DLD1 (cell line): ENCODE measurements around the gene GDF7.

ENCODE experiments used
- in situ Hi-C: cut with HindIII; loops from 2 replicates; pipeline ENCODE4 v1.10.0; 2017; ENCODE audit warnings: low sequenced_read_pairs

Gene GDF7

DNA sequence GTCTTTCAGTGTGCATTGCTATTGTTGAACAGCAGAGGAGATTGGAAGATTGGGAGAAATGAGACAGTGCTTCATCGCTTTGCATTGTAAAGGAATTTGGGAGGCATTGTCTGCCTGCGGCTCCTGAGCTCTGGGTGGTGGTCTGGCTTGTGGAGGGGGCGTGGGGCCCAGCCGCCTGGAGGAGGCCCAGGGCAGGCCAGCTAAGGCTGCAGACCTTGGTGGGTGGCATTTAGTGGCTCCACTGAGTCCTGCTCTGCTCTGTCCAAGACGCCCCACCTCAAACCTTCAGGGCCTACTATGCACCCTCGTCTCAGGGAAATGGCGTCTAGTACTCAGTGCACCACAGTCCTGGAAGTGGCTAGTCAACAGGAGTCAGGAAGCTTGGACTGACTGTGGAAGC, 10.4 kb upstream of the GDF7 start:
- in situ Hi-C loops: no loop called here

DNA sequence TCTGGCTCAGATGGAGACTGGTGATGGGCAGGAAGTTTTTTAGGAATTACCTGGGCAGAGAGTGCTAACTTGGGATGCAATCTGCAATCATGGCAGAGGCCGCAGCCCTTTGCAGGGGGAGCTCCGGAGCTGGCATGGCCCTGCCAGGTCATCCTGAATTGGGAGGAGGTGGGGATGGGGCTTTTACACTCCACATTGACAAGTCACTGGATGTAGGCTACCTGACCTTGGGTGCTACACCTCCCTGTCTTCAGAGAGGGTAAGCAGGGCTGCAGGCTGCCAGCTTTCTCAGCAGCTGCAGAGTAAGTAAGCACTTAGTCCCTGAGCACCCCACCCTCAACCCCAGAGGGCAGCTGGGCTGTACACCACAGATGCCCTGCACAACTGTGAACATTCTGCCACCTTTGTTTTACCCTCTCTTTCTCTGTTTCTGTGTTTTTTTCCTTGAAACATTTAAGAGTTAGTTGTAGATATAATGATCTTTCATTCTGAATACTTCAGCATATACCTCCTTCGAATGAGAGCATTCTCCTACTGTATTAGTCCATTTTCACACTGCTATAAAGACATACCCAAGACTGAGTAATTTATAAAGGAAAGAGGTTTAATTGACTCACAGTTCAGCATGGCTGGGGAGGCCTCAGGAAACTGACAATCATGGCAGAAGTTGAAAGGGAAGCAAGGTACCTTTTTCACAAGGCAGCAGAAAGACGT, 9.3 kb upstream of the GDF7 start:
- in situ Hi-C loops: no loop called here

DNA sequence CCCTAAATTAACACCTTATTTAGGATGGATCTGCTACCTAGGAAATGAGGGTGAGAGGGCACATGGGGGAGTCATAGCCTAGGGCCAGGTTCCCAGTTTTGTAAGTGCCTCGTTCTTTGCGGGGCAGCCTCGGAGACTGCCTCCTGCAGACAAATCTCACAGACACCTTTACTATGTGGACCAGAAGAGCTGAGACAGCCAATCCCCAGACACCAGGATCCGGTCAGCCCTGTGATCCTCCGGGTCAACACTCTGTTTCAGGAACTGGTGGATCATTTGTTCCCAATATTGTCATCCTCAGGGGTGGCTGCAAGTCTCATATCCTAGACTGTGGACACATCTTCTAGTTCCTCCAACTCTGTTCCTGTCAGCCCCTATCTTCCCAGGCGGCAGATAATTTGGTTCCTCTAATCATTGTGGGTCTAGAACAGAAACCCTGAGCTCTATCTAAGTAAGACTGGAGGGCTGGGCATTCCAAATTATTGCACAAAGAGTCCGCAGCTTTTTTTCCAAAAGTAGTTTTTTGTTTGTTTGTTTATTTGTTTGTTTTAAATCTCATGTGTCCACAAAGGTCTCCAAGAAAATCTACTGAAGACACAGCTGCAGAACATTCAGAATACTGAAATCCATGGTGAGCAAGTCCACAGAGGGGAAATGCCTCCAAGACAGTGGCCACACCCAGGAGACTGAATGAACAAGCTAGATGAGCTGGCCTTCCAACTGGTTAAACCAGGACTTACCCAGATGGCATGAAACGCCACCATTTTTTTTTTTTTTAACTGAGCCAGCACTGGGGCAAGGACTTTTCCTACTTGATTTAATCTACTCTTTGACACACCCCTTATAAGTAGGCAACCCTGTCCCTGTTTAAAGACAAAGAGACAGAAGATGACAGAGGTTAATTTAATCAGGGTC, 6.2 kb upstream of the GDF7 start:
- in situ Hi-C loops: no loop called here

DNA sequence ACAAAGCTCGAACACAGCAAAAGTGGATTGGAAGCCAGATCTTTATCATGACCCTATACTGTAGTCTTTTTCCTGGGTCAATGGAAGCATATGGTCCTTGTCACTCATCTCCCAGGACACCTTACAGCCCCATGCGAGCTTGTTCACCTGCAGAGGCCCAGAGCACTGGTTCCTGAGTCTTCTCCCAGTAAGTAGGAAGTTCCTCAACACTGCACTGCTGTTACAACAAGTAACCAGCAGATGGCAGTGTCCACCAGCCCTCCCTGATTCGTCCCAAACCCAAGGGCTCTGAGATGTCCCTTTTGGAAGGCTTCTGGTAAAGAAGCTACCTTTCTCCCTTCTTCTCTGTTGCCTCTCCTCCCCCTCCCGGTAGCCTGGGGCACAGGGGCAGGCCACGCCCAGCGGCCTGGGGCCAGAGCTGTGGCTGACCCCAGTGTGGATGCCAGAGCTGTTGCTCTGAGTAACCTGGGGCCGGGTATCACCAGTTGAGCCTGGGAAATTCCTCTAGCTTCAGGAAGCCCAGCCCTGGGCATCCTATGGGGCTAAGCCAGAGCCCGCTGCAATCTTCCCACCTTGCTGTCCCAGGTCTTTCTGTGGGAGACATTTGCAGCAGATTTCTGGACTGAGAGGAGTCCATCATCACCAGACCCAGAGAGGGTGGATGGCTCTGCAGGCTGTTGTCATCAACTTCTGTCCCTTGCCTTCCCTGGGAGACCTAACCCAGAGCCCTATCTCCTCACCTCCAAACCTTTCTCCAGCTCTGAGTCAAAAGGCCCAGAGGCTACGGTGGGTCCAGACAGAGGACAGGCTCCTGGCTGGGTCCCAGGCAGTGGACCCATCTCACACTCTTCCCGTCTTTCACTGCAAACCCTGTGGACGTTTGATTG, 5.3 kb upstream of the GDF7 start:
- in situ Hi-C loops: no loop called here

DNA sequence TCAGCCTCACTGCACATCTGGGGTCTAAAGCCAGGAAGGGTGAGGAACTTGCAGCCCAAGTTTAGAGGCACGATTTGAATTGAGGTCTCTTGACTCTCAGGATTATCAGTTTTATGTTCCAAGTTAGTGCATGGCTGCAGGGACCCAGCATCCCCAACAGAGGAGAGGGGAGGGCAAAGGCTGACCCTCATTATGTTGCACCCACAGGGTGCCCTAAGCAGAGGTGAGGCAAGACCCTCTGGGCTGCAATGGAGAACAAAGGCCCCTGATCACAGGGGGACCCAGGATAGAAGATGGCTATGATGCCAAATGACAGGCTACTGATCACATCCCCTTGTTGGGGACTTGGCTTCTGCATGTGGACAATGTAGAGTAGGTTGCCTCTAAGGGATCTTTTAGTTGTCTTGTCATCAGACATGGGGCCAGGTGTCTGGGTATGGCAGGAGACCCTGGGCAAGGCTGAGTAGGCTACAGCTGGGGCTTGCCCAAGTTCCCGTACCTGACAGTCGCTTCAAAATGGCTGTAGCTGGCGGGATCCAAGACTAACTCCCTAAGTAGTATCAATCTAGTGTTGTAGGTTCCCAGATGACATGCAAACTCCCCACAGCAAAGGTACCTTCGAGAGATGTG, 4.5 kb upstream of the GDF7 start:
- in situ Hi-C loops: no loop called here

DNA sequence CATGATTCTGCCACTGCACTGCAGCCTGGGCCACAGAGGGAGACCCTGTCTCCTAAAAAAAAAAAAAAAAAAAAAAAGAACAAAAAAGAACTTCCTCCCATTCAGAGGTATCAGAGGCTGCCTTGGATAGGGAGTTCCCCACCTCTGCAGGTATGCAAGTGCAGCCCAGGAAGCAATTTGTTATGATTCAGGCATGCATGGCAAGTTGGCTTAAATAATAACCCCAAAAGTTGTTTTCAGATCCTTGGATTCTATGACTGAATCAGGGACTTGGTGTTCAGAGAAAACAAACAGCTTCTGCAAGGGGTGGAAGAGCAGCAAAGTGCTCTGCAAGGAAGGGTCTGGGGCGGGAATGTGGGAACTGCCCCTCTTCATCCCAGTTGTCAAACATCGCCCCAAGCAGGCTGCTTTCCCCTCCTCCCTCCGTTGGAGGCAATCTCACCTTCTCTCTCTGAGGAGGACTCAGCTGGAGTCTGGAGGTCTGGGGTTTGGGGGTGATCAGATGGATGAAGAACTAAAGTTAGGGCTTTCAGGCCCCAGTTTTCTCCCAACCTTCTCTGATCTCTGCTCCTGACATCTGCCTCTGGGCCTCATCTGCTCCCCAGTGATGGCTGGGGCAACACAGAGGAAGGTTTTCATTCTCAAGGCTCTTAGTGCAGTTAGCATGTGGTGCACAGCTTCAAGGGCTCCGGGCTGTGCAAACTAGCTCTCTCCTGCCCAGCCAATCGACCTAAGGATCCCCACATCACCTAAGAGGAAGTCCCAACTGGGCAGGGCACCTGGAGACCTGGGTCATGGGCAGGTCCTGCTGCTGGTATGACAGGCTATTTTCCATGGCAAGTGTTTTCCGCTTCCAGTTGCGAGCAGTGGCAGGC, 3.5 kb upstream of the GDF7 start:
- in situ Hi-C loops: no loop called here

DNA sequence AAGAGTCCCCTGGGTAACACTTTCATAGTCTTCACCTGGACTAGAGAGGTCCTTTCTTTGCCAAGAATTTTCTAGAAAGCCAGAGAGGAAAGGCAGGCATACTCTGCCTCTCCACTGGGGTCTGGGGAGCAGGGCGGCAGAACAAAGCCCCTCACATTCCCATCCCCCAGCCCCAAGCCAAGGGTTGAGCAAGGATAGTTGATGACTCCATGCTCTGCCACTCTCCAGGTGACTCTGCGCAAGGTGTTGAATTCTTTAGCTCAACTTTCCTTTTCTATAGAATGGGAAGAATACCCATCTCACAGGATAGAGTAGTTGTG, 2.9 kb upstream of the GDF7 start:
- in situ Hi-C loops: no loop called here

DNA sequence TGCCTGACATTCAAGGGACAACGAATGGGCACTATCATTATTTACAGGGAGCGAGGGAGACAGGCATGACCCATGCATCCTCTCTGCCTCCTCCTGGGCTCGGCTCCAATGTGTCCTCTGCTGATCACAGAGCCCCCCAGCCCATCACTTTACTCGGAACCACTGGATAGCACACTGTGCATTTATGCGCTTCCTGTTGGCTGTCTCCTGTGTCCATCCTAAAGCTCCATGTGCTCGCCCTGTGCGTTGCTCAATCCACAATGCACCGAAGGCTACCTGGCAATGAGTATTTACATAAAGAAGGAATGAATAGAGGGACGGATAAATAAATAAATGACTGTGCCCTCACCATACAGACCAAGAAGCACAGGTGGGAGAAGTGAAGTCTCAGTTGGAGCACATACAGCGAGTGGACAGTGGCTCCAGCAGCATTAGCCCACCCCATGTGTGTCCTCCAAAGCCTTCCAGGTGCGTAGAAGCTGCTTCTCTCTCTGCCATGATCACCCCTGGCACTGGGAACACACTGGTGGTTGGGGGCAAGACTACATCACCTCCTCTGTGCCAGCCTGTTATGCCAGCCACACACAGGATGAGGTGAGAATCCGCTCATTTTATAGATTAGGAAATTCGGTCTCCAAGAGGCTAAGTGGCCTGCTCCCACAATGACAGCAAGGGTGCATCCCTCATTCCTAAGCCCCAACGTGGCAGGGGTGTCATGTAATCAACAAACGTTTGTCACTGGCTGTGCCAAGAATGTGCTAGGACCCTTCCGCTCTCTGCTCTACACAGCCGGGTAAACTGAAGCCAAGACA, 2.3 kb upstream of the GDF7 start:
- in situ Hi-C loops: no loop called here

DNA sequence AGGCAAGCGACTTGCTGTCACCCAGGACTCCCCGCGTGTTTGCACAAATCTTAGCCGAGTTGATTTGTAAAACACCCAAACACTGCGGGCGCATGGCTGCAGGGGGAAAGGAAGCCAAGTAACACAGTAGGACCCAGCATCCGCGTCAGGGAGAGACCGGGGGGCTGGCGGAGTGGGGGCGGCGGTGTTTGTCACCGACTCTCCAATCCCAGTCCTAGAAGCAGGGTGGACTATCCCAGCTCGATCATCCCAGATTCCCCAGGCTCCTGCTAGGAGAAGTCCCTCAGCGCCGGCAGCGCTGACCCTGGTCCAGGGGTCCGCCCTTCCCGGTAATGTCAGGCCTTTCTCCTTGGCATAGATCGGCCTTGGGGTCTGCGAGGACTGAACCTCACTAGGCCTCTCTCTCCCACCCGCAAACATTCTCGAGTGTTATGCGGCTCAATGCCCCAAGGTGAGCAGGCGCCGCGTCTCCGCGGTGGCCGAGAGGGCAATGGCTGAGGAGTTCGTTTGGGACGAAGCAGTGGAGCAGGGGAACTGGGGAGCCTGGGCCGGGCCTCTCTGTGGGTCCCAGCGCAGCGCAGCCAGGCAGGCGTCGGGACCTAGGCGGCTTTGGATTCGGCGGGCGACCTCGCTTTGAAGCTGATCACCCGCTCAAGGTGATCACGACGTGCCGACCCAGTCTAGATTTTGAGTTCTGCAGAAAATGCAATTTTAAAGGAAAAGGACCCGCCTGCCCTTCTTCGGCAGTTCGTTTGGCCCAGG, 1.5 kb upstream of the GDF7 start:
- in situ Hi-C loops: no loop called here

DNA sequence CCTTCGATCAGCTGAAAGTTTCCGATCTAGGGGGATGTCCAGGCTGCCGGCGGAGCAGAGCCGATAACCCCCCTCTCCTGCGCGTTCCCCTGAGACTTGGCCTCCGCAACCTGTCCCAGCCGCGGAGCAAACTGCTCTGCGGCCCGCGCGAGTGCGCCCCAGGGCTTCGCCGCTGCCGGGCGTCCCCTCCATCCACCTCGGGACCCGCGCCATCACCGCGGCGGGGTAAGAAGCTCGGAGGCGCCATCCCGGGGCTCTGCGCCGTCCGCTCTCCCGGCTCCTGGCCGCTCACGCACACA, 990 bp upstream of the GDF7 start:
- in situ Hi-C loops: no loop called here

DNA sequence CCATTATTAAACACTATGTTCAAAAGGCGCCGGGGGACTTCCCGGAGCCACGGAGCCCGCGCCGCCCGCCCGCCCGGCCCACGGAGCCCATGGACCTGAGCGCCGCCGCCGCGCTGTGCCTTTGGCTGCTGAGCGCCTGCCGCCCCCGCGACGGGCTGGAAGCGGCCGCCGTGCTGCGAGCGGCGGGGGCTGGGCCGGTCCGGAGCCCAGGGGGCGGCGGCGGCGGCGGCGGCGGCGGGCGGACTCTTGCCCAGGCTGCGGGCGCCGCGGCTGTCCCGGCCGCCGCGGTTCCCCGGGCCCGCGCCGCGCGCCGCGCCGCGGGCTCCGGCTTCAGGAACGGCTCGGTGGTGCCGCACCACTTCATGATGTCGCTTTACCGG, 197 bp downstream of the GDF7 start:
- in situ Hi-C loops: no loop called here

DNA sequence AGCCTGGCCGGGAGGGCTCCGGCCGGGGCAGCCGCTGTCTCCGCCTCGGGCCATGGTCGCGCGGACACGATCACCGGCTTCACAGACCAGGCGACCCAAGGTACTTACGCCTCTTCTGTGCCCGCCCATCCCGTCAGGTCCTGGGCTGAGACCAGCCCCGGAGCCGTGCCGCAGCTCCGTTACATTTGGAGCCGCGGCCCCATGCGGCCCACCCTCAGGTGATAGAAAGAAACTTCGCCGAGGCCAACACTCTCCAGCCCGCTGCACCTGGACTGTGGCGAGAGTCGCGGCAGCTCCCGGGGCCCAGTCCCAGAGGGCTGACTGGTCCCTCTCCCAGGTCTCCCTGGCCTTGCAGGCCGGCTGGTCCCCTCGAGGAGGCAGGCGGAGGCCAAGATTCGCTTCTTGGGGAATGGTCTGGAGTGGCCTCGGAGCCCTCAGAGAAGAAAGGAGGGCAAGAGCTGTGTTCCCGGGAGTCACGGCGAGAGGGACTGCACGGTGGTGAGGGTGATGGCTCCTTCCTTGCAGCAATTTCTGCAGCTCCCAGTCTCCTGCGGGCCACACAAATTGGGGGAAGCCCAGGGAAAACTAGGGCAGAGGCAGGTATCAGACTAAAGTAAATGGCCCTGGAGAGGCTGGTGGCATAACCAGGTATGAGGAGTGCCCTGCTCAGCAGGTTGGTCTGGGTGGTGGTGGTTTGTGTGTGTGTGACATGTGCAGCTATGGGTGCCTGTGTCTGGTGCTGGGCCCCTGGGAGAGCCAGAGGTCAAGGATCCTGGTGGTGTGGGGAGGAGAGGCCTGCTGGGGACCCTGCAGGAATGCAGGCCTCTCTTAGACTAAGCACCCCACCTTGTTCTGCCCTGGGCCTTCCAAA, 822 bp downstream of the GDF7 start:
- in situ Hi-C loops: no loop called here

DNA sequence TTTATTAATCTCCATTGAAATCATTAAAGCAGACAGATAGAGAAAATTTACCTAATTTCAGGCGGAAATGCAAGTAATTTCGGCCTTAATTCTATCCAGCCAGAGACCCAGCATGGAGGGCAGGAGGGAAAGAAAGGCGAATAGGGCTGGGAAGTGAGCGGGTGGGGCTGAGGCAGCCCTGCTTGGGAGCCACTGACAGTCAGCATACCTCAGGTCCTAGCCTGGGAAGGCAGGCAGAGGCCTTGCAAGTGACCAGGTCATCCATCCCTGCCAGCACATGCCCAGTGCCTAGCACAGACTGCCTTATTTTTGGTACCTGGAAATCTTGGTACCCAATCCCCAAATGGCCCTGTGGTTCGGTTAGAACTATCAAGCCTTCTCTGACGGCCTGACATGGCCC, 1.5 kb downstream of the GDF7 start:
- in situ Hi-C loops: no loop called here

DNA sequence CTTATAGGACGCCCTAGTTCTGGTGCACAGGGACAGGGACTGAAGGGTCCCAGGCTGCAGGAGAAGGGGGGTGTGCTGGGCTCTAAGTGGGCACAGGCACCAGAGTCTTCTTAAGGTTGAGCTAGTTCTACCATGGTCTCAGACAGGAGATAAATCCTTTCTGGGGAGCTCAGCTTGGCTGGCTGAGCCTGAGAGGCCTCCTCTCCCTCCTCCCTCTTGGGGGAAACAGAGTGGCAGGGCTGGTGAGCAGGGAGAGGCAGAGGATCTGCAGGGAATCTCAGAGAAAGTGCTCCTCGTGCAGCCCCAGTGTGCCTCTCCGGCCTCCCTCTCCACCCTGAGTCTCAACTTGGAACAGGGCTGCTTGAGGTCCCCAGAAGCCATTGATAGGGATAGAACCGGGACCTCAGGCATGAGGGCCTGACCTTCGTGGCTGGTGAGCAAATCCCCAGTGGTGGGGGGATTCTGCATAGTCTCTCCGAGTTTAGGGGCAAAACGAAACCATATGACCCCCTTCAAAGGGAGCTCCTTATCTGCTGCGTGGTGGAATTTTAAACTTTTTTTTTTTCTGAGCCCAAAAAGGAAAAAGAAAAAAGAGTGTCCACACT, 2.0 kb downstream of the GDF7 start:
- in situ Hi-C loops: no loop called here

DNA sequence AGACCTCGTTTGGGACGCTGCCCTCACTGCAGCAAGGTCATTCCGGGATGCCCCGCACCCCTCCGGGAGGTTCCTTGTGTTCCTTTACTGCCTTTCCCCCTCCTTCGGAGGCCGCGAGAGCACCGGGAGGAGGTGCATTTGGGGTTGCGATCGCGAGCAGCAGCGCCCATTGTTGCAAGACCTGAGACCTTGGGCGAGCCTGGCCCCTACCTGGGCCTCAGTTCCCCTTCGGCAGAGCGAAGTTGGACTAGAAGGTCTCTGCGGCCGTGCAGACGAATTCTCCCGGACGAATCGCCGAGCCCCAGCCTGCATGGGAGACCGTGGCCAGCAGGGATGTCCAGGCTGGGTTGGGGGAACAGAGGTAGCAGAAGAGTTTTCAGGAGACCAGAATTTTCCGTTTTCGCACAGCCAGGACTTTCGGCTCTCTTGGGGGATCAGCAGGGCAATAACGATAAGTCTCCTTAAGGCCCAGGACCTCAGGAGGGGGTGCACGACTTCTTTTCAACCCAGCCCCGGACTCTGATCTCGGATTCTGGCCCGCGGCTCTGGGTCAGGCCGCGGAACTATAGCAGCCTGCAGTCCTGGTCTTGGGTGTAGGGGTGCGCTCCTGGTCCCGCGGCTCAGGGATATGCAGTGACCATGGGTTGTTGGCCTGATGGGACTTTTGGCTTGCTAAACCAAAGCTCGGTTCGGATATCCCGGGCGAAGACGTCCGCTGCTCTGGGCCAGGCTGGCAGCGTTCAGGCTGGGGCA, 2.8 kb downstream of the GDF7 start:
- in situ Hi-C loops: no loop called here

DNA sequence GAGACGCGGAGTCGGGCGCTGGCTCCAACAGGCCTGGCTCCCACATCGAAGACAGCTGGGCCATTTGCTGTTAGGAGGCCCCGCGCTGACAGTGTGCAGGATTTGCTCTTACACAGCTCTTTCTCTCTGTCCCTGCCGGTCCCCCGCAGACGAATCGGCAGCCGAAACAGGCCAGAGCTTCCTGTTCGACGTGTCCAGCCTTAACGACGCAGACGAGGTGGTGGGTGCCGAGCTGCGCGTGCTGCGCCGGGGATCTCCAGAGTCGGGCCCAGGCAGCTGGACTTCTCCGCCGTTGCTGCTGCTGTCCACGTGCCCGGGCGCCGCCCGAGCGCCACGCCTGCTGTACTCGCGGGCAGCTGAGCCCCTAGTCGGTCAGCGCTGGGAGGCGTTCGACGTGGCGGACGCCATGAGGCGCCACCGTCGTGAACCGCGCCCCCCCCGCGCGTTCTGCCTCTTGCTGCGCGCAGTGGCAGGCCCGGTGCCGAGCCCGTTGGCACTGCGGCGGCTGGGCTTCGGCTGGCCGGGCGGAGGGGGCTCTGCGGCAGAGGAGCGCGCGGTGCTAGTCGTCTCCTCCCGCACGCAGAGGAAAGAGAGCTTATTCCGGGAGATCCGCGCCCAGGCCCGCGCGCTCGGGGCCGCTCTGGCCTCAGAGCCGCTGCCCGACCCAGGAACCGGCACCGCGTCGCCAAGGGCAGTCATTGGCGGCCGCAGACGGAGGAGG, 3.5 kb downstream of the GDF7 start:
- in situ Hi-C loops: no loop called here
